GM12801 (cell line): Measurements from ENCODE around the gene RCSD1.

Experiments used
- TF ChIP-seq, protein P1 (sequence below): IDR thresholded peaks from one replicate; pipeline ENCODE4 v1.5.1; 2011; ENCODE audit warnings: control low read depth; ENCODE audit not compliant: insufficient read length; ENCODE audit errors: extremely low read depth

The RCSD1 gene, protein sequence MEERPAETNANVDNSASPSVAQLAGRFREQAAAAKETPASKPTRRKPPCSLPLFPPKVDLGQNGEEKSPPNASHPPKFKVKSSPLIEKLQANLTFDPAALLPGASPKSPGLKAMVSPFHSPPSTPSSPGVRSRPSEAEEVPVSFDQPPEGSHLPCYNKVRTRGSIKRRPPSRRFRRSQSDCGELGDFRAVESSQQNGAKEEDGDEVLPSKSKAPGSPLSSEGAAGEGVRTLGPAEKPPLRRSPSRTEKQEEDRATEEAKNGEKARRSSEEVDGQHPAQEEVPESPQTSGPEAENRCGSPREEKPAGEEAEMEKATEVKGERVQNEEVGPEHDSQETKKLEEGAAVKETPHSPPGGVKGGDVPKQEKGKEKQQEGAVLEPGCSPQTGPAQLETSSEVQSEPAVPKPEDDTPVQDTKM

DNA sequence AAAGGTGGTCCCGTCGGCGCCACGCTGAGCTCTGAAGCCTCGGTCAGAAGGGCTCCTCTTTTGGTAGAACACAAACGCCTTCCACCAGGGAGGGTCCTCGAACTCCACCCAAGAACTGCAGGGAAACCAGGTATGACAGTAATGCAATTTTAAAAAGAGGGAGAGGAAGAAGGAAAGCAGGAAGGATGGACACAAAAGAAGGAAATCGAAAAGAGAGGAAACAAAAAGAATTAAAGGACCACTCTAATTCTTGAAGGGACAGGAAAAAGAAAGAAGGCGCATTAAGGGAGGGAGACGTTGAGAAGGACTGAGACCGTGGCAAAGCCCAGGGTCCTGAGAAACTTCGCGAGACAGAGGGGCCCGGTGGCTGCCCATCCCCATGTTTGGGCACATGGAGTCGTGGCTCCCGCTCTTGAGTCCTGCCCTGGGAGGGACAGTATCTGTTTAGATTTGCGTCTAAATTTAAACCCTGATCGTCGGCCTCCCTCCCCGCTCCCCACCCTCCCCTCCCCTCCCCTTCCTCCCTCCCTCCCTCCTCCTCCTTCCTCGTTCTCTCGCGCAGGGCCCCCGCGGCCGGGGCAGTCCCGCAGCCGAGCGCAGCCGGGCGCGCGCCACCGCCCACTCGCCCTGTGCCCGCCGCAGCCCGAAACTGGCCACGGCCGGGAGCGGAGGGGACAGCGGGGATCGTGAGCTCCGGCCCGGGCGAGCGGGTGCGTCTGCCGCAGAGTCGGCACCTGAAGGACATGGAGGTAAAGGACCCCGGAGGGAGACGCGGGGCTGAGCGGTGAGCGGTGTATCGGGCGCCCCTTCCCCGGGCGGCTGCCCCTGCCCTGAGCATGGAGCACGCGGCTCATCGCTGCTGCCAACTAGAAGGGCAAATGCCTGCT, at the start of gene RCSD1:
Gene RCSD1 (plus strand): TSS at position 552 of the 887 bp plus-strand sequence. CDS start 192 bp downstream, at position 744.
- TF ChIP-seq, protein P1, sequence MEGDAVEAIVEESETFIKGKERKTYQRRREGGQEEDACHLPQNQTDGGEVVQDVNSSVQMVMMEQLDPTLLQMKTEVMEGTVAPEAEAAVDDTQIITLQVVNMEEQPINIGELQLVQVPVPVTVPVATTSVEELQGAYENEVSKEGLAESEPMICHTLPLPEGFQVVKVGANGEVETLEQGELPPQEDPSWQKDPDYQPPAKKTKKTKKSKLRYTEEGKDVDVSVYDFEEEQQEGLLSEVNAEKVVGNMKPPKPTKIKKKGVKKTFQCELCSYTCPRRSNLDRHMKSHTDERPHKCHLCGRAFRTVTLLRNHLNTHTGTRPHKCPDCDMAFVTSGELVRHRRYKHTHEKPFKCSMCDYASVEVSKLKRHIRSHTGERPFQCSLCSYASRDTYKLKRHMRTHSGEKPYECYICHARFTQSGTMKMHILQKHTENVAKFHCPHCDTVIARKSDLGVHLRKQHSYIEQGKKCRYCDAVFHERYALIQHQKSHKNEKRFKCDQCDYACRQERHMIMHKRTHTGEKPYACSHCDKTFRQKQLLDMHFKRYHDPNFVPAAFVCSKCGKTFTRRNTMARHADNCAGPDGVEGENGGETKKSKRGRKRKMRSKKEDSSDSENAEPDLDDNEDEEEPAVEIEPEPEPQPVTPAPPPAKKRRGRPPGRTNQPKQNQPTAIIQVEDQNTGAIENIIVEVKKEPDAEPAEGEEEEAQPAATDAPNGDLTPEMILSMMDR = no peak

DNA sequence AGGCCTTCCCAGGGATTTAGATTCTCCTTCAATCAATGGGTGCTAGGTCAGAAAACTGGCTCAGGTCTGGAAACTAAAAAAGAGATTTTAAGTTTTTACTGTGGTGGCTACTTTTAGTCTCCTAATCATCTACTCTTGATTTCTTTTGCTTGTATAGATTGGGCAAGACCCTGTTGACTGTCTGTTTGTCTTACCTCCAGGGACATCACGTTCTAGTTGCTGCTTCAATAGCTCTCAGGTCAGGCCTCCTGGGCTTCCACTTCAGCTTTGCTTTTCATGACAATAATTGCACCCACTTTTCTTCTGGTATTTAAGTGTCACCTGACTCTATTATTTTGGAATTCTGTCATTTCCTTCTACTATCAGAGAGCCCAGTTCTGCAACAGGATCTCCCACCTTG, 48.0 kb upstream of the RCSD1 start:
- TF ChIP-seq, protein P1 = no peak

DNA sequence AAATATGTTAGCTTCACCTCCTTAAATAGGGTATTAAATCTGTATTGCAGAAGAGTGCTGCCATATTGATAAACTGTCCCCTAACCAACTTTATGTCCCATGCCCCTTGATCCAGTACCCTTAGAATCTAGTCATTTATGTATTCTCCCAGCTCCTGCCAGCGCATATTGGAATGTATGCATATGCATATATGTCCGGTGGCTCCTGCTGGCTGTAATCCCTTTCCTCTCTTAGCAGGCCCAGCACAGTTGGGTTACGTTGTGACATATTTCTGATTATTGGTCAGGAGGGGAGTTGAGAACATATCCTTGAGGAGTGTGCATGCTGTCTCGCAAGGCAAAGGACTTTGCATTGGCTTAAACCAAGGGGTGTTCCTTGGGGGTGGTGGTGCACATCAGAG, 47.3 kb upstream of the RCSD1 start:
- TF ChIP-seq, protein P1 = no peak

DNA sequence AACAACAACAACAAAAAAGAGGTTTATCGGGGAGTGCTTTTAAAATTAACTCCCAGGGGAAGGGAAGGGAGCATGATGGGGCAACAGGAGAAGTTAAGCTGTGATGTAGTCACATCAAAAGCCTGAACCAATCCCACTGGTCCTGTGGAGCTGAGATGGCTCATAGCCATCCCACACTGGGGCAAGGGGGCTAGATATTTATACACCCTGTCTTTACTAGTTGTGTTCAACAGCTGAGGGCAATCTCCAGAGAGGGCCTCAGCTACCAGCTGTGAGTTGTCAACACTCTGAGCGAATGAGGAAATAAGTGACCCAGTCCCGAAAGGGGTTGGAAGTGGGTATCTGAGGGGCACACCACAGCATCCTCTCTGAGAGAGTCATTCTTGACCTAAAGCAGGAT, 45.5 kb upstream of the RCSD1 start:
- TF ChIP-seq, protein P1 = no peak

DNA sequence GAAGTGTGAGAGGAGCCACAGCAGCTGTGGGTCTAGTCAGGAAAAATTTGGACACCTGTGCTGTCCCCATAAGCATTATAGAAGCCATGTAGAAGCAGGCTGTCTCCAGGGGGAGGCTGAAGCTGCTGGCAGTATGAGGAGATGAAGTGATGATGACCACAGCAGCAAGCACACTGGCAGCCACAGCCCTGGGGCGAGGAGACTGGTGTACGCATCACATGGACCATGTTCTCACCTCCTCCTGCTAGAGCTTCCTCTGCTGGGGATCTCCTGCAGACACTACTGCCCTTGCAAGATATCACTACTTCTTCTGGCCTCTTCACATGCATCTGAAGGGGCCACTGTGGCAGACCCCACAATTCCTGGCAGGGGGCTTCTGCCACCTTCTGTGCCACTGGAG, 42.7 kb upstream of the RCSD1 start:
- TF ChIP-seq, protein P1 = no peak

DNA sequence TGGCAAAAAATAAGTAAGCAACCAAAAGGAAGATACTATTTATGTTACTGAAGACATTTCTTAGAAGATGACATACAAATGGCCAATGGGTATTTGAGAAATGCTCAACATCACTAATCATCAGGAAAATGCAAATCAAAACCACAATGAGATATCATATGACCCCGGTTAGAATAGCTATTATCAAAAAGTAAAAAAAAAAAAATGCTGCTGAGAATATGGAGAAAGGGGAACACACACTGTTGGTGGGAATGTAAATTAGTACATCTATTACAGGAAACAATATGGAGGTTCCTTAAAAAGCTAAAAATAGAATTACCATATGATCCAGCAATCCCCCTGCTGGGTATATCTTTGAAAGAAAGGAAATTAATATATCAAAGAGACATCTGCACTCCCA, 42.2 kb upstream of the RCSD1 start:
- TF ChIP-seq, protein P1 = no peak

DNA sequence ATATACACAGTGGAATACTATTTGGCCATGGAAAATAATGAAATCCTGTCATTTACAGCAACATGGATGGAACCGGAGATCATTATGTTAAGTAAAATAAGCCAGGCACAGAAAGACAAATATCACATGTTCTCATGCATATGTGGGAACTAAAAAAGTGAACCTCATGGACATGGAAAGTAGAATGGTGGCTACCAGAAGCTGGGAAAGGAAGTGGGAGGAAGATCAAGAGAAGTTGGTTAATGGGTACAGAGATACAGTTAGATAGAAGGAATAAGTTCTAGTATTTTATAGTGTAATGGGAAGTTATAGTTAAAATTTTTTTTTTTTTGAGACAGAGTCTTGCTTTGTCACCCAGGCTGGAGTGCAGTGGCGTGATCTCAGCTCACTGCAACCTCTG, 41.7 kb upstream of the RCSD1 start:
- TF ChIP-seq, protein P1 = no peak
